ENCODE results near the gene ZNF595. TPM values are rescaled to one million over a fixed set of nuclear protein-coding genes. Genes with fewer than 3 reads are reported as not detected.

The ZNF595 gene
- total RNA-seq, 2 donors from 2014 or later, result 9.9 to 13.1 TPM

GRCh38 chr4:125833-126232 is 72.7 kb downstream of the ZNF595 start:
- ATAC-seq, result no peak
- intact Hi-C loops (cut with DNase I, micrococcal nuclease), result no loop called here
- DNase-seq, result peak in 1 of 2 donors; percentile 12

GRCh38 chr4:132483-132882 is 79.4 kb downstream of the ZNF595 start:
- DNase-seq (no peak), ATAC-seq (no peak)
- intact Hi-C loops (cut with DNase I, micrococcal nuclease), result no loop called here

Other genes with a start within 250 kb of the ZNF595 start
- 1 to 10 TPM; 4.3 to 5.1 TPM for gene ZNF718, start 71.2 kb downstream of the ZNF595 start, total RNA-seq

Measured in left colon (tissue), 2 donors.